ENCODE results near the gene CRADD. TPM values are rescaled to one million over a fixed set of nuclear protein-coding genes. Genes with fewer than 3 reads are reported as not detected.

CRADD gene
- total RNA-seq, 4 donors from 2014 or later, result 29.3 to 61.7 (median 46.5) TPM

GRCh38 chr12:93653079-93653478, 24.1 kb upstream of the CRADD start:
- Histone ChIP-seq H3K9me3 (no peaks in the 10 kb centered on the region), H3K36me3 (no peaks in the 10 kb centered on the region), H3K4me1 (no peaks in the 10 kb centered on the region), H3K27ac (no peak overlapping the region), H3K4me3 (no peak overlapping the region), H3K27me3 (no peaks in the 10 kb centered on the region)
- TF ChIP-seq EP300 (IDR thresholded peaks at IDR 0.05) (no peak), POLR2A (IDR thresholded peaks at IDR 0.05) (no peak), CTCF (IDR thresholded peaks at IDR 0.05) (no peak)
- 90% methylated on average over 3 of the region's 3 CpGs for WGBS
- no peak for DNase-seq (ENCODE audit: low spot score in 2 of 2)

- DNase-seq (ENCODE audit: low spot score in 2 of 2), result no peak
- 71% methylated on average over 3 of the region's 3 CpGs for WGBS
- H3K4me1 ChIP-seq, result no peaks in the 10 kb centered on the region
- H3K9me3 ChIP-seq, result no peaks in the 10 kb centered on the region
- H3K27ac ChIP-seq, result no peak overlapping the region
- H3K36me3 ChIP-seq, result no peaks in the 10 kb centered on the region
- TF ChIP-seq POLR2AphosphoS5 (IDR thresholded peaks at IDR 0.05) (no peak), POLR2A (IDR thresholded peaks at IDR 0.05) (no peak), EP300 (IDR thresholded peaks at IDR 0.05) (no peak), CTCF (IDR thresholded peaks at IDR 0.05) (no peak)
- no peak overlapping the region for H3K4me3 ChIP-seq
- no peaks in the 10 kb centered on the region for H3K27me3 ChIP-seq
These were observed 23.5 kb upstream of the CRADD start for GRCh38 chr12:93653712-93654111.

GRCh38 chr12:93654421-93654820, 22.8 kb upstream of the CRADD start:
- no peak for DNase-seq (ENCODE audit: low spot score in 2 of 2)
- Histone ChIP-seq H3K27me3 (no peaks in the 10 kb centered on the region), H3K4me3 (no peak overlapping the region), H3K27ac (no peak overlapping the region), H3K4me1 (no peaks in the 10 kb centered on the region), H3K36me3 (no peaks in the 10 kb centered on the region), H3K9me3 (no peaks in the 10 kb centered on the region)
- TF ChIP-seq CTCF (IDR thresholded peaks at IDR 0.05) (no peak), POLR2AphosphoS5 (IDR thresholded peaks at IDR 0.05) (no peak), EP300 (IDR thresholded peaks at IDR 0.05) (no peak), POLR2A (IDR thresholded peaks at IDR 0.05) (no peak)
- WGBS, result 98% methylated on average over 2 of the region's 2 CpGs

- DNase-seq (ENCODE audit: low spot score in 2 of 2), result no peak
- Histone ChIP-seq H3K27ac (no peak overlapping the region), H3K9me3 (no peaks in the 10 kb centered on the region), H3K36me3 (no peaks in the 10 kb centered on the region), H3K4me1 (no peaks in the 10 kb centered on the region), H3K4me3 (no peak overlapping the region), H3K27me3 (no peaks in the 10 kb centered on the region)
- TF ChIP-seq POLR2A (IDR thresholded peaks at IDR 0.05) (no peak), CTCF (IDR thresholded peaks at IDR 0.05) (no peak), EP300 (IDR thresholded peaks at IDR 0.05) (no peak), POLR2AphosphoS5 (IDR thresholded peaks at IDR 0.05) (no peak)
- 88% methylated on average over 2 of the region's 2 CpGs for WGBS
These were observed 20.1 kb upstream of the CRADD start for GRCh38 chr12:93657071-93657470.

GRCh38 chr12:93661021-93661420, 16.2 kb upstream of the CRADD start:
- Histone ChIP-seq H3K36me3 (no peaks in the 10 kb centered on the region), H3K4me3 (no peak overlapping the region), H3K4me1 (no peaks in the 10 kb centered on the region), H3K9me3 (no peaks in the 10 kb centered on the region), H3K27ac (no peak overlapping the region), H3K27me3 (no peaks in the 10 kb centered on the region)
- TF ChIP-seq POLR2A (IDR thresholded peaks at IDR 0.05) (no peak), EP300 (IDR thresholded peaks at IDR 0.05) (no peak), CTCF (IDR thresholded peaks at IDR 0.05) (no peak), POLR2AphosphoS5 (IDR thresholded peaks at IDR 0.05) (no peak)
- no peak for DNase-seq (ENCODE audit: low spot score in 2 of 2)
- WGBS, result 53% methylated on average over 3 of the region's 3 CpGs

All from suprapubic skin (tissue), 4 donors.